Loucy (cell line): Measurements from ENCODE around the gene COQ3.

Experiments used
- EZH2phosphoT487 ChIP-seq: fragments of 200-600 bp; IDR thresholded peaks from 2 replicates; pipeline ENCODE4 v1.6.1; 2018; ENCODE audit warnings: antibody characterized with exemption, mild to moderate bottlenecking, moderate library complexity, borderline replicate concordance
- TF ChIP-seq, protein P1 (sequence below): fragments of 200-600 bp; sonication (generic); conservative IDR thresholded peaks from 2 replicates; pipeline ENCODE4 v1.5.1; 2014; ENCODE audit warnings: mild to moderate bottlenecking, antibody characterized with exemption, low read length

DNA sequence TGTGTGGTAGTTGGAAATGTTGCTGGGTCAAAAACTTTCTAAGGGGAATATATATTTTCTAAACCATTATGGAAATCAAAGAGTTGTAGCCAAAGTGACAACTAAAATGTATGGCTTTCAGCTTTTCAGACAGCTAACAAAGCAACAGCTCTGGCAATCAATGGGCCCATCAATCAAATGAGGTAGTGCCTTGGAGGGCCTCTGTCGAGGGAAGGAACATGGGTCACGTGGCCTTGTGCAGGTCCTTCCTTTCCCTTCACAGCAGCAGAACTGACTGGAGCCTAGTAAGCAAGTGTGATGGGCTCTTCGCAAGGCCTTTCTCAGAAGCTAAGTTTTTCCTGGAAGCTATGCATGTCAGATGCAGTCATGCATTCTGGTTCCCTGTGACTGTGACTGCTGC, 62.5 kb downstream of the COQ3 start:
- TF ChIP-seq, protein P1, sequence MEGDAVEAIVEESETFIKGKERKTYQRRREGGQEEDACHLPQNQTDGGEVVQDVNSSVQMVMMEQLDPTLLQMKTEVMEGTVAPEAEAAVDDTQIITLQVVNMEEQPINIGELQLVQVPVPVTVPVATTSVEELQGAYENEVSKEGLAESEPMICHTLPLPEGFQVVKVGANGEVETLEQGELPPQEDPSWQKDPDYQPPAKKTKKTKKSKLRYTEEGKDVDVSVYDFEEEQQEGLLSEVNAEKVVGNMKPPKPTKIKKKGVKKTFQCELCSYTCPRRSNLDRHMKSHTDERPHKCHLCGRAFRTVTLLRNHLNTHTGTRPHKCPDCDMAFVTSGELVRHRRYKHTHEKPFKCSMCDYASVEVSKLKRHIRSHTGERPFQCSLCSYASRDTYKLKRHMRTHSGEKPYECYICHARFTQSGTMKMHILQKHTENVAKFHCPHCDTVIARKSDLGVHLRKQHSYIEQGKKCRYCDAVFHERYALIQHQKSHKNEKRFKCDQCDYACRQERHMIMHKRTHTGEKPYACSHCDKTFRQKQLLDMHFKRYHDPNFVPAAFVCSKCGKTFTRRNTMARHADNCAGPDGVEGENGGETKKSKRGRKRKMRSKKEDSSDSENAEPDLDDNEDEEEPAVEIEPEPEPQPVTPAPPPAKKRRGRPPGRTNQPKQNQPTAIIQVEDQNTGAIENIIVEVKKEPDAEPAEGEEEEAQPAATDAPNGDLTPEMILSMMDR: no peak
- no peak for TF ChIP-seq EZH2phosphoT487
